Ovary (tissue), 9 donors: ENCODE data around the gene GULP1. TPM values are rescaled to one million over a fixed set of nuclear protein-coding genes. Genes with fewer than 3 reads are reported as not detected.

ENCODE experiments used
- DNase-seq, 5 donors: peaks; one replicate each; pipeline ENCODE4 v3.0.0-alpha.2; 2019 to 2020
- H3K27ac ChIP-seq, 2 donors: fragments of 200-600 bp; one replicate each; pipeline versions ENCODE4 v1.5.1 to v1.8.0; 2019 to 2022
- H3K27me3 ChIP-seq: fragments of 200-600 bp; one replicate; pipeline ENCODE4 v1.8.0; 2022
- H3K36me3 ChIP-seq: fragments of 200-600 bp; sonication (generic); one replicate; pipeline ENCODE4 v1.5.1; 2019
- H3K4me1 ChIP-seq: one replicate; pipeline ENCODE4 v1.8.1; 2013; ENCODE audit warnings: mild to moderate bottlenecking, moderate library complexity; ENCODE audit not compliant: insufficient read depth
- H3K4me3 ChIP-seq: fragments of 200-600 bp; sonication (generic); one replicate; pipeline ENCODE4 v1.5.1; 2017
- H3K9me3 ChIP-seq, 2 donors: fragments of 200-600 bp in 1 of 2; sonication (generic) in 1 of 2; one replicate each; pipeline versions ENCODE4 v1.5.1 to v1.8.1; 2013 to 2019; ENCODE audit warnings: mild to moderate bottlenecking in 1 of 2, moderate library complexity in 1 of 2
- CTCF ChIP-seq, 3 donors: fragments of 450-650 bp in 2 of 3; fragments of 200-600 bp in 1 of 3; IDR thresholded peaks; one replicate each; pipeline versions ENCODE4 v1.5.1 to v1.8.0; 2016 to 2022; ENCODE audit warnings: antibody characterized with exemption in 3 of 3, mild to moderate bottlenecking in 1 of 3
- EP300 ChIP-seq: sonication (generic); formaldehyde crosslinking; IDR thresholded peaks from one replicate; pipeline ENCODE4 v1.6.1; 2017; ENCODE audit warnings: antibody characterized with exemption
- POLR2A ChIP-seq: fragments of 450-650 bp; IDR thresholded peaks from one replicate; pipeline ENCODE4 v1.6.1; 2017; ENCODE audit warnings: antibody characterized with exemption, mild to moderate bottlenecking, moderate library complexity
- WGBS, 3 donors: extraction: QIAGEN DNeasy Blood & Tissue Kit in 1 of 3; methylation state at CpG; one replicate each; pipeline versions ENCODE4 v1.1.5 to v1.1.7; 2013 to 2017; 5-methylcytosine and 5-hydroxymethylcytosine counted together
- intact Hi-C, 4 donors: fragments of 100-400 bp; cut with DNase I; formaldehyde crosslinking; loops; one replicate each; pipeline versions ENCODE4 v1.11.0 to v1.15.1; 2022 to 2023
- polyA plus RNA-seq, 2 donors: library from polyadenylated mRNA; stranded (reverse); fragments of 200-250 nt in 1 of 2; fragments of 350-450 nt in 1 of 2; fragmentation: Illumina TruSeq in 1 of 2; extraction: RNeasy Lipid Tissue Mini Kit (QIAGEN cat#74804) in 1 of 2; gene quantifications; one replicate each; pipeline ENCODE4 v1.2.3, GENCODE V29; 2013 to 2014
- total RNA-seq, 7 donors: library from RNA; depleted of rRNA in 2 of 7; stranded (reverse); fragments of >200 nt in 2 of 7; fragmentation: NEBNext Ultra II Directional in 3 of 7; extraction: Animal tissue kit (Norgen Biotek cat#: 25700) in 3 of 7; gene quantifications; one replicate each; pipeline versions ENCODE4 v1.1.0 to v1.2.4, GENCODE V29; 2016 to 2023
- donor health status: DM: no; HTN: no; CAD: no; lungs with moderate emphysema.
- donor health status: DM: no; HTN: no; CAD: no.
- donor health status: Bipolar disorder and iron deficiency.
- donor health status: DM: yes; HTN: yes; CAD: no.
- donor health status: DM: no; HTN: no; CAD: no.
- donor health status: DM: yes; HTN: yes; CAD: no.

The GULP1 gene
- total and polyA plus RNA-seq, 9 donors, result 22.3 to 57.7 (median 42.9) TPM

GRCh38 chr2:188485496-188485895 lies 193.8 kb downstream of the GULP1 start:
- Histone ChIP-seq H3K9me3 (no peaks in the 10 kb centered on the region), H3K36me3 (no peaks in the 10 kb centered on the region), H3K4me1 (no peaks in the 10 kb centered on the region), H3K27ac (no peak overlapping the region), H3K4me3 (no peak overlapping the region), H3K27me3 (no peaks in the 10 kb centered on the region)
- intact Hi-C loops, result no loop called here
- TF ChIP-seq EP300 (no peak), POLR2A (no peak), CTCF (IDR thresholded peaks at IDR 0.05) (no peak)
- no peak for DNase-seq

- no peak for TF ChIP-seq POLR2A
- TF ChIP-seq CTCF (IDR thresholded peaks at IDR 0.05), result no peak
- no peak for TF ChIP-seq EP300
- Histone ChIP-seq H3K27ac (no peak overlapping the region), H3K4me3 (no peak overlapping the region), H3K4me1 (peaks cover 2% of the 10 kb centered on the region), H3K27me3 (no peaks in the 10 kb centered on the region), H3K9me3 (no peaks in the 10 kb centered on the region), H3K36me3 (no peaks in the 10 kb centered on the region)
- WGBS, 3 donors, result 88 to 93% (median 89%) methylated on average over 4 of the region's 4 CpGs
- intact Hi-C loops, result no loop called here
- DNase-seq, result no peak
Observed at GRCh38 chr2:188492751-188493150, 201.1 kb downstream of the GULP1 start.

- no peaks in the 10 kb centered on the region for H3K27me3 ChIP-seq
- no peak overlapping the region for H3K27ac ChIP-seq
- no peaks in the 10 kb centered on the region for H3K36me3 ChIP-seq
- TF ChIP-seq CTCF (IDR thresholded peaks at IDR 0.05), result no peak
- TF ChIP-seq EP300, result no peak
- TF ChIP-seq POLR2A, result no peak
- H3K4me1 ChIP-seq, result peaks cover 2% of the 10 kb centered on the region
- intact Hi-C loops, result no loop called here
- H3K9me3 ChIP-seq, result no peaks in the 10 kb centered on the region
- no peak overlapping the region for H3K4me3 ChIP-seq
- no peak for DNase-seq
Observed at GRCh38 chr2:188494906-188495305, 203.2 kb downstream of the GULP1 start.

- H3K36me3 ChIP-seq, result no peaks in the 10 kb centered on the region
- H3K27me3 ChIP-seq, result no peaks in the 10 kb centered on the region
- H3K4me1 ChIP-seq, result peaks cover 2% of the 10 kb centered on the region
- no peak for DNase-seq
- TF ChIP-seq EP300 (no peak), CTCF (IDR thresholded peaks at IDR 0.05) (no peak), POLR2A (no peak)
- intact Hi-C loops, result no loop called here
- no peak overlapping the region for H3K27ac ChIP-seq
- no peak overlapping the region for H3K4me3 ChIP-seq
- WGBS, 3 donors, result 51 to 67% (median 54%) methylated on average over 2 of the region's 2 CpGs
- H3K9me3 ChIP-seq, result no peaks in the 10 kb centered on the region
Observed at GRCh38 chr2:188495969-188496431, 204.3 kb downstream of the GULP1 start.

- no peak for DNase-seq
- 87 to 95% (median 89%) methylated on average over 1 of the region's 1 CpG for WGBS, 3 donors
- H3K36me3 ChIP-seq, result no peaks in the 10 kb centered on the region
- H3K27me3 ChIP-seq, result no peaks in the 10 kb centered on the region
- H3K4me3 ChIP-seq, result no peak overlapping the region
- H3K27ac ChIP-seq, result no peak overlapping the region
- H3K9me3 ChIP-seq, result no peaks in the 10 kb centered on the region
- TF ChIP-seq CTCF (IDR thresholded peaks at IDR 0.05) (no peak), POLR2A (no peak), EP300 (no peak)
- intact Hi-C loops, result no loop called here
- H3K4me1 ChIP-seq, result peaks cover 2% of the 10 kb centered on the region
Observed at GRCh38 chr2:188497726-188498125, 206.1 kb downstream of the GULP1 start.
